AG10803 (cell line): Measurements from ENCODE around the gene LY86.

Experiments
- DNase-seq: peaks from one replicate; pipeline ENCODE4 v3.0.0; 2010; ENCODE audit warnings: low read depth
- H3K4me3 ChIP-seq: 2 replicates; pipeline ENCODE4 v1.5.1; 2011; ENCODE audit warnings: mild to moderate bottlenecking, low read length, control low read depth
- TF ChIP-seq, protein P1 (sequence below): conservative IDR thresholded peaks from 2 replicates; pipeline ENCODE4 v1.5.1; 2011; ENCODE audit warnings: mild to moderate bottlenecking, low read length, control low read depth, inconsistent platforms

LY86 gene

DNA sequence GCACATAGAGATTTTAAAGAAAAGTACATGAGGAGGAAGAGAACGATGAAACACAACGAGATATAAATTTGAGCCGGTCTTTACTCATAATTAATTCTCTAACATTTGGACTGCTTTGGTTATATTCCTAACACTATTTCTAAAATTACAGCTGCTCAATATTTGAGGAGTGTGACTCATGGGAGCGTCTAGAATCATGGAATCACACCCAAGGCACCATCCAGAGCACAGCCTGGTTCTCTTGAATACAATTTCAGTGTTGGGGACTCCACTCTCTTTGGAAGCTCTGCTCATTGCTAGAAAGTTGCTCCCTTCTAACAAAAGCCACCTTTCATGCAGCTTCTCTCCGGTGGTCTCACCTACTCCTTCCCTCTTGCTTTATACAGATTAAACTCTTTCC is 64.4 kb downstream of the LY86 start:
- TF ChIP-seq, protein P1, sequence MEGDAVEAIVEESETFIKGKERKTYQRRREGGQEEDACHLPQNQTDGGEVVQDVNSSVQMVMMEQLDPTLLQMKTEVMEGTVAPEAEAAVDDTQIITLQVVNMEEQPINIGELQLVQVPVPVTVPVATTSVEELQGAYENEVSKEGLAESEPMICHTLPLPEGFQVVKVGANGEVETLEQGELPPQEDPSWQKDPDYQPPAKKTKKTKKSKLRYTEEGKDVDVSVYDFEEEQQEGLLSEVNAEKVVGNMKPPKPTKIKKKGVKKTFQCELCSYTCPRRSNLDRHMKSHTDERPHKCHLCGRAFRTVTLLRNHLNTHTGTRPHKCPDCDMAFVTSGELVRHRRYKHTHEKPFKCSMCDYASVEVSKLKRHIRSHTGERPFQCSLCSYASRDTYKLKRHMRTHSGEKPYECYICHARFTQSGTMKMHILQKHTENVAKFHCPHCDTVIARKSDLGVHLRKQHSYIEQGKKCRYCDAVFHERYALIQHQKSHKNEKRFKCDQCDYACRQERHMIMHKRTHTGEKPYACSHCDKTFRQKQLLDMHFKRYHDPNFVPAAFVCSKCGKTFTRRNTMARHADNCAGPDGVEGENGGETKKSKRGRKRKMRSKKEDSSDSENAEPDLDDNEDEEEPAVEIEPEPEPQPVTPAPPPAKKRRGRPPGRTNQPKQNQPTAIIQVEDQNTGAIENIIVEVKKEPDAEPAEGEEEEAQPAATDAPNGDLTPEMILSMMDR = no peak
- DNase-seq = no peak
- no peak overlapping the region for H3K4me3 ChIP-seq

DNA sequence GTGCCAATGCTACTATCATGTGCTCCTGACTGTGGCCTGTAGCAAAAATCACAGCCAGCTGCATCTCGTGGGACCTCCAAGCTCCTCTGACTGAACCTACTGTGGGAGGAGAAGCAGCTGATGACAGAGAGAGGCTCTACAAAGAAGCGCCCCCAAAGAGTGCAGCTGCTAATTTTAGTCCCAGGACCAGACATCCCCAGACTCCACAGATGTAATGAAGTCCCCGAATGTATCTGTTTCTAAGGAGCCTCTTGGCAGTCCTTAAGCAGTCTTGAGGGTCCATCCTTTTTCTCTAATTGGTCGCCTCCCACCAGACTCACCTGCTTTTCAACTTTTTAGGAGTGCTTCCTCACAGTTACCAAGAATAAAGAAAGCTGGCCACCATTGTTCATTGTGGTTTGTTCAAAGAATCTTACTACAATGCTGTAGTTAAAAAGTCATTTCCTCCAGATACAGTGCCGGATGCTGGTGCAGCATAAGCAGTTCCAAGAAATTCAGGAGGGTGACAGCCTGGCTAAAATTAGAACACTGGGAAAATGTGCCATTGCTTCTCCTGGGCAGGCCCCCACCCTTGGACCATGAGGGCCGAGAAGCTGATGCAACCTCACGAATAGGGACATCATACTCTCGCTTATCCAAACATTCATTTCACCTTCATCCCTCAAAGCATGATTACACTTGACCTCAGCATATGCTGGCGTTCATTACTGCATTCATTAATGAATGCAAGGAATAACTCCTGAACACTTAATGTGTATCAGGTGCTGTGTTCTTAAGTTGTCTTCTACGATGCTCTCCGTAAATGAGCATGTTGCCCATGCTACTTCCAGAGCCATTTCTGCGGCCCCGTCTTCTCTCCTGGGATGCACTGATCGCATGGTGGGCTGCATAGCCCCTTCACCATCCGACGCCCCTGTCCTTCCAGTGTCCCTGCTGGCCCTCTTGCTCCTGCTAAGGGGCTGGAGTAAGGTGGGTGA is 66.4 kb downstream of the LY86 start:
- peak; percentile 56 for DNase-seq
- H3K4me3 ChIP-seq = no peak overlapping the region
- TF ChIP-seq, protein P1 = no peak

DNA sequence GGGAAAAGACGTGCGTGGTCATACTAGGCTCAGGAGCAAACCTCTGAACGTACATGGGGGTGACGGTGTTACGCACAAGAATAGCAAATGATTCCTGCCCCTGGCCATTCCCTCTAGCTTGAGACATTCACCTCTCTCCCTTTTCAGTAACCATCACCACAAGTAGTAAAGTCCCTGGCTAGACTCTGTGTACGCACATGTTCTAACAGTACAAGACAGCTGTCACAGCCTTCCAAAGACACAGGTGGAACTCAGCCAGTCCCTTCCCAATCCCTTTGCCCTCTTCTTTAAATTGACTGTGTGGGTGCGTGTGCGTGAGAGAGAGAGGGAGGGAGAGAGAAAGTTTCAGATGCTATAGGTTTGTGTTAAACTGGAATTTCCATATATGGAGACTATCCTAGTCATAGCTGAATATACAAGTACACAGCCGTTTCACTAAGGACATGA is 67.3 kb downstream of the LY86 start:
- TF ChIP-seq, protein P1 = no peak
- H3K4me3 ChIP-seq = no peak overlapping the region
- no peak for DNase-seq

DNA sequence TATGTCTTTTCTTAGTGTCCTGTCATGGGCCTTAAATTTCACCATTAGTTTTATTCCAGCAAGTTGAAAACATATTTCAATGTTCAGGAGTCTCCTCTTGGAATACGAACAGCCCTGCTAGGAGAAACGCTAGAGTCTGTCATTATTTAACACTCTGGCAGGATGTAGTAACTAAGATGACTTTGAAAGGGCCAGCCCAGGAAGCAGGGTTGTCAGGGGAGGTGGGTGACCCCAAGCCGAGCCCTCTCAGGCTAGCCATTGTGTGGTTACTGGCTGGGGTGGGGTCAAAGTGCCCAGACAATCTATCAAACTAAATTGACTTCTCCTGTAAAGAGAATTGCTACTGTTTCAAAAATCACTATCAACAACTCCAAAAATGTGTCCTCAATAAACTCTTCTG is 67.8 kb downstream of the LY86 start:
- no peak for DNase-seq
- TF ChIP-seq, protein P1 = no peak
- no peak overlapping the region for H3K4me3 ChIP-seq

DNA sequence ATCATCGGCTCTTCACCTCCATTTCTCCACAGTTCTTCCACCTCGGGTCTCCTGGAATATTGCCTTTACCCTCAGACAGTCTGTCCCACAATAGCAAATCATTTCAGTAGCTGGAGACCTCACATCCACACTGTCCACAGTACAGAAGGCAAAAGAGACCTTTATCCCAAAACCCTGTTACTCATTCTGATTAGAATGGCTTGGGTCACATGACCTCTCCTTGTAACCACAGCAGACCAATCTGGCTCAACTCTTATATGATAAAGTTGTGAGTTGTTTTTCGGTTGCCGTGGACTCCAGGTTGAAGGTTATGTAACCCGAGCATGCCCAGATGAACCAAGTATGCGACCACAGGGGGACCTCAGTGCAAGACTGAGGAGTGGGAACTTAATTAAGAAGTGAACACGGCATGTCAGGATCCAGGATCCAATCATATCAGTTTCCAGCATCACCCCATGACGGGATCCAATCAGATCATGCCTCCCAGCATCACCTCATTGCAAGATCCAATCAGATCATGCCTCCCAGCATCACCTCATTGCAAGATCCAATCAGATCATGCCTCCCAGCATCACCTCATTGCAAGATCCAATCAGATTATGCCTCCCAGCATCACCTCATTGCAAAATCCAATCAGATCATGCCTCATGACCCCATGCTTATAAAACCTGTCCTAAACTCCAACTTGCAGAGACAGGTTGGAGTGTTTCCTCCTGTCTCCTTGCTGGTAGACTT is 68.7 kb downstream of the LY86 start:
- DNase-seq = no peak
- TF ChIP-seq, protein P1 = no peak

DNA sequence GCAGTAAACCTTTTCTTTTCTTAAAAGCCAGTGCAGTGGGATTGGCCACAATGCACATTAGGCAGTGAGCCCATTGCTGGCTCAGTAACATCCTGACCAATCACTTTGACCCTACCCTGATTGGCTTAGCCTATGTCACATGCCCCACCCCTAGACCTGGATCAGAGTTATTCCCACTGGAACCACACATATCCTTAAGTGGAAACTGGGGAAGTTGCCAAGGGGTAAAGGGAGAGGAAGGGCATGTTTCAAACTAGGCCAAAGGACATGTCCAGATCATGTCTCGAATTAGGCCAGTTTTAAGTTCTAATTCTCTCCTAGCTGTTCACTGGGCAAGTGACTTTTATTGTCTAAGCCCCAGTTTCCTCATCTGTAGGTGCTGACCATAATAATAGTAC is 69.3 kb downstream of the LY86 start:
- H3K4me3 ChIP-seq = no peak overlapping the region
- DNase-seq = no peak
- TF ChIP-seq, protein P1 = no peak

More for the DNA sequence above, 68.7 kb downstream of the LY86 start:
- no peak overlapping the region for H3K4me3 ChIP-seq
